ENCODE results near the gene NSUN6. TPM values are rescaled to one million over a fixed set of nuclear protein-coding genes. Genes with fewer than 3 reads are reported as not detected.
"Not testable (repeated sequence)": the region's sequence is repeated elsewhere in the genome, so short reads cannot be mapped to it uniquely, and the experiment has no call there.

The NSUN6 gene
- total RNA-seq, 1 donor from 2014 or later = 7.2 TPM

GRCh38 chr10:18649364-18649959, 1.9 kb downstream of the NSUN6 start:
- no peak for DNase-seq (ENCODE audit: low read depth)
- no peak for TF ChIP-seq CTCF (conservative IDR thresholded peaks at IDR 0.05; ENCODE audit: low read depth, low read length)
- H3K4me3 ChIP-seq (ENCODE audit: low read depth, low read length) = peak overlapping the region; percentile 4

GRCh38 chr10:18647945-18648344, 3.4 kb downstream of the NSUN6 start:
- no peak for DNase-seq (ENCODE audit: low read depth)
- H3K4me3 ChIP-seq (ENCODE audit: low read depth, low read length) = no peak overlapping the region
- TF ChIP-seq CTCF (conservative IDR thresholded peaks at IDR 0.05; ENCODE audit: low read depth, low read length) = no peak

- no peak for TF ChIP-seq CTCF (conservative IDR thresholded peaks at IDR 0.05; ENCODE audit: low read depth, low read length)
- no peak for DNase-seq (ENCODE audit: low read depth)
- no peak overlapping the region for H3K4me3 ChIP-seq (ENCODE audit: low read depth, low read length)
Observed at GRCh38 chr10:18647151-18647550, 4.2 kb downstream of the NSUN6 start.

GRCh38 chr10:18639719-18640118, 11.7 kb downstream of the NSUN6 start:
- not testable (repeated sequence) for H3K4me3 ChIP-seq (ENCODE audit: low read depth, low read length); DNase-seq (ENCODE audit: low read depth)

GRCh38 chr10:18637400-18637799, 14.0 kb downstream of the NSUN6 start:
- not testable (repeated sequence) for H3K4me3 ChIP-seq (ENCODE audit: low read depth, low read length); DNase-seq (ENCODE audit: low read depth)

GRCh38 chr10:18635995-18636394, 15.4 kb downstream of the NSUN6 start:
- no peak overlapping the region for H3K4me3 ChIP-seq (ENCODE audit: low read depth, low read length)
- DNase-seq (ENCODE audit: low read depth) = no peak
- TF ChIP-seq CTCF (conservative IDR thresholded peaks at IDR 0.05; ENCODE audit: low read depth, low read length) = no peak

- H3K4me3 ChIP-seq (ENCODE audit: low read depth, low read length); DNase-seq (ENCODE audit: low read depth): not testable (repeated sequence)
Observed at GRCh38 chr10:18632500-18632899, 18.9 kb downstream of the NSUN6 start.

GRCh38 chr10:18627452-18628018, 23.9 kb downstream of the NSUN6 start:
- not testable (repeated sequence) for DNase-seq (ENCODE audit: low read depth)
- H3K4me3 ChIP-seq (ENCODE audit: low read depth, low read length) = peak overlapping the region; percentile 65

GRCh38 chr10:18625886-18626285, 25.5 kb downstream of the NSUN6 start:
- no peak overlapping the region for H3K4me3 ChIP-seq (ENCODE audit: low read depth, low read length)
- DNase-seq (ENCODE audit: low read depth) = no peak

GRCh38 chr10:18623671-18624070, 27.7 kb downstream of the NSUN6 start:
- not testable (repeated sequence) for H3K4me3 ChIP-seq (ENCODE audit: low read depth, low read length); DNase-seq (ENCODE audit: low read depth)

More at GRCh38 chr10:18625886-18626285, 25.5 kb downstream of the NSUN6 start:
- TF ChIP-seq CTCF (conservative IDR thresholded peaks at IDR 0.05; ENCODE audit: low read depth, low read length) = no peak

All from epithelial cell of proximal tubule (primary cell).